MM.1S (cell line): Measurements from ENCODE around the gene C15orf62.

ENCODE experiments used
- CTCF ChIP-seq: fragments of 300-600 bp; sonication (generic); IDR thresholded peaks from 2 replicates; pipeline ENCODE4 v1.5.1; 2016; ENCODE audit warnings: antibody characterized with exemption, low read length, mixed read lengths
- EZH2 ChIP-seq: fragments of 300-600 bp; sonication (generic); optimal IDR thresholded peaks from 2 replicates; pipeline ENCODE3; 2017; ENCODE audit warnings: low read depth, mild to moderate bottlenecking, antibody characterized with exemption, low read length, mixed read lengths

GRCh38 chr15:40796041-40796440, 26.3 kb downstream of the C15orf62 start:
- TF ChIP-seq EZH2, result no peak
- TF ChIP-seq CTCF, result no peak
